ENCODE data around the gene ZNF154.
"Not testable (repeated sequence)": the region's sequence is repeated elsewhere in the genome, so short reads cannot be mapped to it uniquely, and the experiment has no call there.

The ZNF154 gene

GRCh38 chr19:57746580-57747471 lies 37.8 kb upstream of the ZNF154 start, which contains the start of gene ZNF776:
ZNF776 (plus strand) TSS chr19:57746815; CDS start chr19:57747059, 244 bp downstream.
- Histone ChIP-seq H3K4me3 (replicated peaks; ENCODE audit: insufficient read depth, low read length) (peak within 1 kb of the TSS; percentile 75), H3K27ac (replicated peaks) (peak within 1 kb of the TSS; percentile 74), H3K27me3 (ENCODE audit: insufficient read depth, poor library complexity, severe bottlenecking) (no peaks in the 10 kb centered on the region)
- peak; percentile 87 to 92 for DNase-seq (ENCODE audit: low read depth in 1 of 2, low spot score in 1 of 2)
- TF ChIP-seq GABPA (IDR thresholded peaks at IDR 0.05; ENCODE audit: low read depth) (peak; percentile 95), REST (IDR thresholded peaks at IDR 0.05; ENCODE audit: insufficient replicate concordance, low read depth) (no peak), POLR2AphosphoS5 (IDR thresholded peaks at IDR 0.05; ENCODE audit: low read depth) (peak; percentile 69; the same call in 1 of the 2 replicates), CTCF (IDR thresholded peaks at IDR 0.05; ENCODE audit: insufficient read depth, low read length) (no peak), SPI1 (IDR thresholded peaks at IDR 0.05; ENCODE audit: borderline replicate concordance, low read depth) (no peak)

GRCh38 chr19:57738770-57739169 lies 29.8 kb upstream of the ZNF154 start:
- DNase-seq (ENCODE audit: low read depth in 1 of 2, low spot score in 1 of 2); H3K4me3 ChIP-seq (replicated peaks; ENCODE audit: insufficient read depth, low read length); H3K27ac ChIP-seq (replicated peaks); H3K27me3 ChIP-seq (ENCODE audit: insufficient read depth, poor library complexity, severe bottlenecking): not testable (repeated sequence)

GRCh38 chr19:57738320-57738719 lies 29.3 kb upstream of the ZNF154 start:
- not testable (repeated sequence) for H3K27me3 ChIP-seq (ENCODE audit: insufficient read depth, poor library complexity, severe bottlenecking); H3K27ac ChIP-seq (replicated peaks); H3K4me3 ChIP-seq (replicated peaks; ENCODE audit: insufficient read depth, low read length)
- DNase-seq (ENCODE audit: low read depth in 1 of 2, low spot score in 1 of 2), result peak in 1 of 2 experiments; percentile 55

- H3K27me3 ChIP-seq (ENCODE audit: insufficient read depth, poor library complexity, severe bottlenecking), result no peaks in the 10 kb centered on the region
- H3K27ac ChIP-seq (replicated peaks), result no peak overlapping the region
- no peak overlapping the region for H3K4me3 ChIP-seq (replicated peaks; ENCODE audit: insufficient read depth, low read length)
- DNase-seq (ENCODE audit: low read depth in 1 of 2, low spot score in 1 of 2), result no peak
- TF ChIP-seq POLR2AphosphoS5 (IDR thresholded peaks at IDR 0.05; ENCODE audit: low read depth) (no peak), CTCF (IDR thresholded peaks at IDR 0.05; ENCODE audit: insufficient read depth, low read length) (no peak), SPI1 (IDR thresholded peaks at IDR 0.05; ENCODE audit: borderline replicate concordance, low read depth) (no peak), GABPA (IDR thresholded peaks at IDR 0.05; ENCODE audit: low read depth) (no peak), REST (IDR thresholded peaks at IDR 0.05; ENCODE audit: insufficient replicate concordance, low read depth) (no peak)
Measured at GRCh38 chr19:57720878-57721277, 11.9 kb upstream of the ZNF154 start.

Data from HL-60 (cell line).